Liver (tissue), 3 donors: Measurements from ENCODE around the gene BMAL1.

Experiments
- ATF3 ChIP-seq: IDR thresholded peaks from 2 replicates; pipeline ENCODE4 v1.6.1; 2016; ENCODE audit warnings: antibody characterized with exemption
- CTCF ChIP-seq: fragments of 150-350 bp; IDR thresholded peaks from 2 replicates; pipeline ENCODE4 v1.5.1; 2017; ENCODE audit warnings: improper control_type of control experiment, low read depth, low read length; ENCODE audit not compliant: missing input control
- GABPA ChIP-seq, 2 donors: IDR thresholded peaks in 1 of 2; conservative IDR thresholded peaks in 1 of 2; 2 replicates each; pipeline ENCODE4 v1.6.1; 2016; ENCODE audit warnings: antibody characterized with exemption in 2 of 2, mild to moderate bottlenecking in 1 of 2, moderate library complexity in 1 of 2
- donor health status: healthy.
- donor health status: healthy.

GRCh38 chr11:13415201-13415600 is 137.6 kb downstream of the BMAL1 start:
- no peak for TF ChIP-seq CTCF
- no peak for TF ChIP-seq ATF3
- no peak for TF ChIP-seq GABPA (IDR thresholded peaks at IDR 0.05 in 1 of 2, conservative IDR thresholded peaks at IDR 0.05 in 1 of 2)
